Measurements from ENCODE around the gene KANSL1.

DNA sequence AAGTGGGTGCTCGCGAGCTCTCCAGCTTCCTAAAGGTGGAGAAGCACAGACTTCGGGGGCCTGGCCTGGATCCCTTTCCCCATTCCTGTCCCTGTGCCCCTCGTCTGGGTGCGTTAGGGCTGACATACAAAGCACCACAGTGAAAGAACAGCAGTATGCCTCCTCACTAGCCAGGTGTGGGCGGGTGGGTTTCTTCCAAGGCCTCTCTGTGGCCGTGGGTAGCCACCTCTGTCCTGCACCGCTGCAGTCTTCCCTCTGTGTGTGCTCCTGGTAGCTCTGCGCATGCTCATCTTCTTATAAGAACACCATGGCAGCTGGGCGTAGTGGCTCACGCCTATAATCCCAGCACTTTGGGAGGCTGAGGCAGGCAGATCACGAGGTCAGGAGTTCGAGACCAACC lies 196.1 kb downstream of the KANSL1 start:
- TF ChIP-seq, protein P1, sequence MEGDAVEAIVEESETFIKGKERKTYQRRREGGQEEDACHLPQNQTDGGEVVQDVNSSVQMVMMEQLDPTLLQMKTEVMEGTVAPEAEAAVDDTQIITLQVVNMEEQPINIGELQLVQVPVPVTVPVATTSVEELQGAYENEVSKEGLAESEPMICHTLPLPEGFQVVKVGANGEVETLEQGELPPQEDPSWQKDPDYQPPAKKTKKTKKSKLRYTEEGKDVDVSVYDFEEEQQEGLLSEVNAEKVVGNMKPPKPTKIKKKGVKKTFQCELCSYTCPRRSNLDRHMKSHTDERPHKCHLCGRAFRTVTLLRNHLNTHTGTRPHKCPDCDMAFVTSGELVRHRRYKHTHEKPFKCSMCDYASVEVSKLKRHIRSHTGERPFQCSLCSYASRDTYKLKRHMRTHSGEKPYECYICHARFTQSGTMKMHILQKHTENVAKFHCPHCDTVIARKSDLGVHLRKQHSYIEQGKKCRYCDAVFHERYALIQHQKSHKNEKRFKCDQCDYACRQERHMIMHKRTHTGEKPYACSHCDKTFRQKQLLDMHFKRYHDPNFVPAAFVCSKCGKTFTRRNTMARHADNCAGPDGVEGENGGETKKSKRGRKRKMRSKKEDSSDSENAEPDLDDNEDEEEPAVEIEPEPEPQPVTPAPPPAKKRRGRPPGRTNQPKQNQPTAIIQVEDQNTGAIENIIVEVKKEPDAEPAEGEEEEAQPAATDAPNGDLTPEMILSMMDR (IDR thresholded peaks at IDR 0.05): no peak
- TF ChIP-seq POLR2A (IDR thresholded peaks at IDR 0.05): no peak
